ENCODE results near the gene PXYLP1.

Gene PXYLP1

GRCh38 chr3:141272906-141273662, 41.5 kb downstream of the PXYLP1 start:
- no peak for DNase-seq (ENCODE audit: low spot score)

- no peak for DNase-seq (ENCODE audit: low spot score)
These were observed 42.2 kb downstream of the PXYLP1 start for GRCh38 chr3:141273700-141274410.

- no peak for DNase-seq (ENCODE audit: low spot score)
These were observed 42.9 kb downstream of the PXYLP1 start for GRCh38 chr3:141274411-141275031.

GRCh38 chr3:141275032-141275422, 43.4 kb downstream of the PXYLP1 start:
- DNase-seq (ENCODE audit: low spot score) = no peak

GRCh38 chr3:141275511-141275910, 43.9 kb downstream of the PXYLP1 start:
- DNase-seq (ENCODE audit: low spot score) = no peak

- no peak for DNase-seq (ENCODE audit: low spot score)
These were observed 44.3 kb downstream of the PXYLP1 start for GRCh38 chr3:141275973-141276372.

- no peak for DNase-seq (ENCODE audit: low spot score)
These were observed 44.8 kb downstream of the PXYLP1 start for GRCh38 chr3:141276398-141276797.

- DNase-seq (ENCODE audit: low spot score) = no peak
These were observed 45.8 kb downstream of the PXYLP1 start for GRCh38 chr3:141277451-141277850.

- DNase-seq (ENCODE audit: low spot score) = no peak
These were observed 46.8 kb downstream of the PXYLP1 start for GRCh38 chr3:141278196-141279076.

GRCh38 chr3:141279077-141279967, 47.7 kb downstream of the PXYLP1 start:
- DNase-seq (ENCODE audit: low spot score) = no peak

GRCh38 chr3:141280086-141280485, 48.5 kb downstream of the PXYLP1 start:
- DNase-seq (ENCODE audit: low spot score) = no peak

GRCh38 chr3:141280690-141281089, 49.1 kb downstream of the PXYLP1 start:
- DNase-seq (ENCODE audit: low spot score) = no peak

- no peak for DNase-seq (ENCODE audit: low spot score)
These were observed 53.9 kb downstream of the PXYLP1 start for GRCh38 chr3:141285570-141285969.

GRCh38 chr3:141286856-141287255, 55.2 kb downstream of the PXYLP1 start:
- DNase-seq (ENCODE audit: low spot score) = no peak

GRCh38 chr3:141287326-141287725, 55.7 kb downstream of the PXYLP1 start:
- no peak for DNase-seq (ENCODE audit: low spot score)

- DNase-seq (ENCODE audit: low spot score) = no peak
These were observed 56.8 kb downstream of the PXYLP1 start for GRCh38 chr3:141288336-141288990.

GRCh38 chr3:141289228-141289772, 57.7 kb downstream of the PXYLP1 start:
- DNase-seq (ENCODE audit: low spot score) = no peak

- no peak for DNase-seq (ENCODE audit: low spot score)
These were observed 60.1 kb downstream of the PXYLP1 start for GRCh38 chr3:141291559-141292355.

GRCh38 chr3:141292356-141293058, 60.9 kb downstream of the PXYLP1 start:
- no peak for DNase-seq (ENCODE audit: low spot score)

Measured in hematopoietic multipotent progenitor cell treated with erythropoietin and hydrocortisone succinate and interleukin-3 and kit ligand, for 17 days (in vitro differentiated cells).